Osteoblast (primary cell): ENCODE results near the gene CROCC2. TPM values are rescaled to one million over a fixed set of nuclear protein-coding genes. Genes with fewer than 3 reads are reported as not detected.
A peak's percentile ranks its signal among the peaks of the same experiment; 100 is the strongest.

Experiments
- DNase-seq: peaks from one replicate; pipeline ENCODE4 v3.0.0; 2011; ENCODE audit warnings: low spot score, mixed read lengths; ENCODE audit not compliant: insufficient read length; ENCODE audit errors: missing footprints
- H2AFZ ChIP-seq: 2 replicates; pipeline ENCODE4 v1.6.0; 2011; ENCODE audit warnings: mild to moderate bottlenecking, low read length
- H3K27ac ChIP-seq: 2 replicates; pipeline ENCODE4 v1.5.1; 2011; ENCODE audit warnings: mild to moderate bottlenecking, low read depth, low read length, moderate library complexity
- H3K27me3 ChIP-seq: 2 replicates; pipeline ENCODE4 v1.6.0; 2012; ENCODE audit warnings: mild to moderate bottlenecking, control low read depth, inconsistent platforms, low read length, moderate library complexity; ENCODE audit not compliant: insufficient read depth
- H3K36me3 ChIP-seq: 2 replicates; pipeline ENCODE4 v1.5.1; 2011; ENCODE audit warnings: mild to moderate bottlenecking, low read length, control low read depth, moderate library complexity; ENCODE audit not compliant: insufficient read depth
- H3K4me1 ChIP-seq: 2 replicates; pipeline ENCODE4 v1.5.1; 2011; ENCODE audit warnings: mild to moderate bottlenecking, low read length, control low read depth, moderate library complexity; ENCODE audit not compliant: insufficient read depth
- H3K4me2 ChIP-seq: 2 replicates; pipeline ENCODE4 v1.6.0; 2011; ENCODE audit warnings: mild to moderate bottlenecking, low read length; ENCODE audit not compliant: insufficient read depth
- H3K4me3 ChIP-seq: fragments of 200-600 bp; sonication (generic); 3 replicates; pipeline ENCODE4 v1.5.1; 2012; ENCODE audit warnings: mild to moderate bottlenecking, low read length, inconsistent platforms; ENCODE audit not compliant: insufficient read depth
- H3K79me2 ChIP-seq: 2 replicates; pipeline ENCODE4 v1.6.0; 2012; ENCODE audit warnings: mild to moderate bottlenecking, low read length, control low read depth, inconsistent platforms; ENCODE audit not compliant: insufficient read depth
- H3K9me3 ChIP-seq: 2 replicates; pipeline ENCODE4 v1.5.1; 2011; ENCODE audit warnings: low read depth, low read length, control low read depth
- H4K20me1 ChIP-seq: 2 replicates; pipeline ENCODE4 v1.6.0; 2012; ENCODE audit warnings: mild to moderate bottlenecking, low read length, control low read depth; ENCODE audit not compliant: insufficient read depth
- CTCF ChIP-seq: IDR thresholded peaks from 2 replicates; pipeline ENCODE4 v1.5.1; 2011; ENCODE audit warnings: mild to moderate bottlenecking, low read depth, low read length, moderate library complexity; ENCODE audit errors: extremely low read depth
- total RNA-seq: library from RNA; depleted of rRNA; stranded (reverse); fragments of >200 nt; gene quantifications from 2 replicates; pipeline ENCODE4 v1.2.3, GENCODE V29; 2012

CROCC2 gene
- total RNA-seq, 1 donor, result under 0.01 TPM

GRCh38 chr2:240963065-240963867 lies 57.1 kb downstream of the CROCC2 start:
- no peaks in the 10 kb centered on the region for H4K20me1 ChIP-seq
- H3K27me3 ChIP-seq, result no peaks in the 10 kb centered on the region
- no peaks in the 10 kb centered on the region for H3K79me2 ChIP-seq
- H2AFZ ChIP-seq, result no peak overlapping the region
- DNase-seq, result peak; percentile 89
- H3K4me2 ChIP-seq, result no peak overlapping the region
- H3K36me3 ChIP-seq, result no peaks in the 10 kb centered on the region
- no peak overlapping the region for H3K4me3 ChIP-seq
- no peaks in the 10 kb centered on the region for H3K9me3 ChIP-seq
- no peak for TF ChIP-seq CTCF
- H3K4me1 ChIP-seq, result peaks cover 16% of the 10 kb centered on the region
- no peak overlapping the region for H3K27ac ChIP-seq

- Histone ChIP-seq H3K36me3 (no peaks in the 10 kb centered on the region), H3K4me3 (no peak overlapping the region), H3K27me3 (no peaks in the 10 kb centered on the region), H3K4me2 (no peak overlapping the region), H3K9me3 (no peaks in the 10 kb centered on the region), H3K27ac (no peak overlapping the region), H2AFZ (no peak overlapping the region), H3K79me2 (no peaks in the 10 kb centered on the region), H4K20me1 (no peaks in the 10 kb centered on the region), H3K4me1 (peaks cover 16% of the 10 kb centered on the region)
- DNase-seq, result peak; percentile 85
- TF ChIP-seq CTCF, result no peak
These were observed 58.0 kb downstream of the CROCC2 start for GRCh38 chr2:240963868-240964703.

- no peaks in the 10 kb centered on the region for H4K20me1 ChIP-seq
- no peak for TF ChIP-seq CTCF
- no peaks in the 10 kb centered on the region for H3K27me3 ChIP-seq
- no peak overlapping the region for H3K4me3 ChIP-seq
- H3K79me2 ChIP-seq, result no peaks in the 10 kb centered on the region
- H3K4me2 ChIP-seq, result no peak overlapping the region
- peaks cover 16% of the 10 kb centered on the region for H3K4me1 ChIP-seq
- no peak overlapping the region for H3K27ac ChIP-seq
- no peaks in the 10 kb centered on the region for H3K36me3 ChIP-seq
- no peak overlapping the region for H2AFZ ChIP-seq
- DNase-seq, result peak; percentile 84
- H3K9me3 ChIP-seq, result no peaks in the 10 kb centered on the region
These were observed 58.7 kb downstream of the CROCC2 start for GRCh38 chr2:240964704-240965295.
